Measurements from ENCODE around the gene CCDC158. TPM values are rescaled to one million over a fixed set of nuclear protein-coding genes. Genes with fewer than 3 reads are reported as not detected.

CCDC158 gene
- total and polyA plus RNA-seq, 2 of the 8 experiments (the other 6 are each of a cell fraction or from before 2014, with no cell fraction given): not detected

- Histone ChIP-seq H3K27ac (ENCODE audit: low read depth, low read length) (no peak overlapping the region), H3K23me2 (ENCODE audit: low read depth, low read length) (no peaks in the 10 kb centered on the region), H2BK20ac (ENCODE audit: low read length) (no peak overlapping the region), H2AK5ac (ENCODE audit: low read depth, low read length) (no peak overlapping the region), H3K4me3 (ENCODE audit: extremely low read depth in 1 of 4, insufficient read depth in 2 of 4, low read depth in 3 of 4, low read length in 4 of 4) (no peak overlapping the region), H3K4ac (replicated peaks; ENCODE audit: insufficient read length, low read depth, low read length) (no peak overlapping the region), H2AFZ (ENCODE audit: low read length) (no peak overlapping the region), H3K79me2 (ENCODE audit: control insufficient read depth in 1 of 2, insufficient read depth in 2 of 2, low read length in 2 of 2) (no peaks in the 10 kb centered on the region), H3K56ac (replicated peaks; ENCODE audit: insufficient read length, low read depth, low read length) (no peak overlapping the region), H3K27me3 (replicated peaks in 1 of 4; ENCODE audit: control insufficient read depth in 3 of 4, extremely low read depth in 1 of 4, insufficient read depth in 3 of 4, low read length in 3 of 4) (no peaks in the 10 kb centered on the region), H3K4me2 (ENCODE audit: insufficient read depth in 1 of 2, low read depth in 2 of 2, low read length in 2 of 2) (no peak overlapping the region), H4K5ac (ENCODE audit: insufficient read length, low read depth, low read length) (no peak overlapping the region), H2BK120ac (replicated peaks; ENCODE audit: low read depth, low read length) (no peak overlapping the region), H4K20me1 (replicated peaks in 1 of 2; ENCODE audit: control insufficient read depth in 1 of 2, insufficient read depth in 2 of 2, low read length in 2 of 2) (no peaks in the 10 kb centered on the region), H3K36me3 (ENCODE audit: control insufficient read depth in 2 of 4, insufficient read depth in 4 of 4, low read length in 3 of 4) (no peaks in the 10 kb centered on the region), H3K14ac (ENCODE audit: insufficient read length) (no peak overlapping the region), H4K8ac (ENCODE audit: extremely low read depth, insufficient read depth, low read length) (no peak overlapping the region), H4K91ac (replicated peaks; ENCODE audit: insufficient read length, low read length) (no peak overlapping the region), H3K23ac (ENCODE audit: insufficient read length) (no peak overlapping the region), H2BK12ac (ENCODE audit: low read depth, low read length) (no peak overlapping the region), H3K4me1 (replicated peaks in 1 of 4; ENCODE audit: control insufficient read depth in 3 of 4, insufficient read depth in 4 of 4, low read length in 3 of 4) (peaks cover 3 to 13% (median 8%) of the 10 kb centered on the region in 4 experiments), H2BK15ac (ENCODE audit: low read length) (no peak overlapping the region), H2BK5ac (ENCODE audit: low read depth, low read length) (no peak overlapping the region), H3K9me3 (ENCODE audit: insufficient read depth in 2 of 2, low read depth in 1 of 2, low read length in 1 of 2) (peaks cover 0 to 5% of the 10 kb centered on the region in 2 experiments; a peak in 2 of 4 replicates), H3K79me1 (ENCODE audit: low read depth, low read length) (no peaks in the 10 kb centered on the region), H3K18ac (ENCODE audit: extremely low read depth, low read length) (no peak overlapping the region), H3K9ac (replicated peaks in 1 of 4; ENCODE audit: extremely low read depth in 1 of 4, low read depth in 3 of 4, low read length in 3 of 4) (no peak overlapping the region)
- POLR2A ChIA-PET (ENCODE audit: partially characterized antibody): no interaction called here
- DNase-seq (ENCODE audit: low read depth in 1 of 2, low spot score in 2 of 2): no peak
- no peak for FAIRE-seq
- WGBS, 2 experiments (ENCODE audit: extremely low coverage in 1 of 2, insufficient coverage in 1 of 2, insufficient read length in 1 of 2, insufficient replicate concordance in 2 of 2, low coverage in 1 of 2, low lambda C conversion rate in 2 of 2, missing lambda C conversion rate in 1 of 2): 95% methylated on average over 1 of the region's 1 CpG; no CpG with 5 or more reads in 1 of the 2 experiments
- CTCF ChIA-PET (ENCODE audit: partially characterized antibody): interaction anchor here (0.8 to 5.8 kb wide), 28 partner anchors 8 to 381 kb away, joined by 3 to 153 read pairs (median 12); partner anchors contain the start of genes FAM47E and STBD1
- TF ChIP-seq RAD21 (IDR thresholded peaks at IDR 0.05 in 1 of 2, conservative IDR thresholded peaks at IDR 0.05 in 1 of 2; ENCODE audit: low read depth in 2 of 2, low read length in 2 of 2) (no peak), RXRA (IDR thresholded peaks at IDR 0.05; ENCODE audit: insufficient read depth, low read depth, low read length) (no peak), SRF (IDR thresholded peaks at IDR 0.05; ENCODE audit: low read depth, low read length) (no peak), KDM5A (IDR thresholded peaks at IDR 0.05; ENCODE audit: low read length) (no peak), USF2 (IDR thresholded peaks at IDR 0.05; ENCODE audit: low read length) (no peak)
These were observed 44.4 kb downstream of the CCDC158 start for GRCh38 chr4:76376534-76376933.

Measured in H1 (cell line).